DND-41 (cell line): ENCODE data around the gene PLEKHG2.

Experiments used
- ATAC-seq: fragments of 200-7000 bp; cut with Tn5 transposase; 3 replicates; pipeline ENCODE4 v1.9.1; 2021; ENCODE audit warnings: low read depth; ENCODE audit not compliant: insufficient read depth
- DNase-seq: peaks from one replicate; pipeline ENCODE4 v3.0.0-alpha.2; 2020
- H2AFZ ChIP-seq: 2 replicates; pipeline ENCODE4 v1.6.0; 2012; ENCODE audit warnings: low read depth, low read length
- H3K27ac ChIP-seq: 2 replicates; pipeline ENCODE4 v1.5.1; 2012; ENCODE audit warnings: low read length, inconsistent platforms
- H3K27me3 ChIP-seq: fragments of 200-600 bp; sonication (generic); 2 replicates; pipeline ENCODE4 v1.6.0; 2012; ENCODE audit warnings: low read length, mild to moderate bottlenecking, inconsistent platforms; ENCODE audit not compliant: insufficient read depth, poor library complexity
- H3K36me3 ChIP-seq: 2 replicates; pipeline ENCODE4 v1.5.1; 2012; ENCODE audit warnings: low read length, inconsistent platforms; ENCODE audit not compliant: insufficient read depth
- H3K4me1 ChIP-seq: 2 replicates; pipeline ENCODE4 v1.5.1; 2012; ENCODE audit warnings: mild to moderate bottlenecking, low read length; ENCODE audit not compliant: insufficient read depth
- H3K4me2 ChIP-seq: 2 replicates; pipeline ENCODE4 v1.6.0; 2012; ENCODE audit warnings: mild to moderate bottlenecking, moderate library complexity, low read length, inconsistent platforms; ENCODE audit not compliant: insufficient read depth
- H3K4me3 ChIP-seq, 2 experiments: fragments of 200-600 bp in 1 of 2; shearing (Covaris generic) in 1 of 2; 2 replicates each; pipeline ENCODE4 v1.5.1; 2012 to 2016; ENCODE audit warnings: inconsistent platforms in 2 of 2, low read length in 2 of 2, mild to moderate bottlenecking in 2 of 2, low read depth in 1 of 2, moderate library complexity in 1 of 2
- H3K79me2 ChIP-seq: 2 replicates; pipeline ENCODE4 v1.6.0; 2012; ENCODE audit warnings: low read length, inconsistent platforms; ENCODE audit not compliant: insufficient read depth
- H3K9ac ChIP-seq: 2 replicates; pipeline ENCODE4 v1.6.0; 2012; ENCODE audit warnings: low read depth, mild to moderate bottlenecking, inconsistent platforms, low read length, moderate library complexity
- H3K9me3 ChIP-seq: 2 replicates; pipeline ENCODE4 v1.5.1; 2012; ENCODE audit warnings: low read length, moderate library complexity, mild to moderate bottlenecking, inconsistent platforms; ENCODE audit not compliant: insufficient read depth, severe bottlenecking
- H4K20me1 ChIP-seq: 2 replicates; pipeline ENCODE4 v1.6.0; 2012; ENCODE audit warnings: low read length; ENCODE audit not compliant: insufficient read depth
- EZH2 ChIP-seq: IDR thresholded peaks from 3 replicates; pipeline ENCODE4 v1.6.1; 2012; ENCODE audit warnings: borderline replicate concordance, low read depth, mild to moderate bottlenecking, moderate library complexity, low read length, inconsistent platforms; ENCODE audit not compliant: severe bottlenecking
- TF ChIP-seq, protein P1 (sequence below): IDR thresholded peaks from 2 replicates; pipeline ENCODE4 v1.5.1; 2012; ENCODE audit warnings: borderline replicate concordance, low read length, moderate library complexity, mild to moderate bottlenecking; ENCODE audit not compliant: poor library complexity, severe bottlenecking; ENCODE audit errors: extremely low read depth

The PLEKHG2 gene

DNA sequence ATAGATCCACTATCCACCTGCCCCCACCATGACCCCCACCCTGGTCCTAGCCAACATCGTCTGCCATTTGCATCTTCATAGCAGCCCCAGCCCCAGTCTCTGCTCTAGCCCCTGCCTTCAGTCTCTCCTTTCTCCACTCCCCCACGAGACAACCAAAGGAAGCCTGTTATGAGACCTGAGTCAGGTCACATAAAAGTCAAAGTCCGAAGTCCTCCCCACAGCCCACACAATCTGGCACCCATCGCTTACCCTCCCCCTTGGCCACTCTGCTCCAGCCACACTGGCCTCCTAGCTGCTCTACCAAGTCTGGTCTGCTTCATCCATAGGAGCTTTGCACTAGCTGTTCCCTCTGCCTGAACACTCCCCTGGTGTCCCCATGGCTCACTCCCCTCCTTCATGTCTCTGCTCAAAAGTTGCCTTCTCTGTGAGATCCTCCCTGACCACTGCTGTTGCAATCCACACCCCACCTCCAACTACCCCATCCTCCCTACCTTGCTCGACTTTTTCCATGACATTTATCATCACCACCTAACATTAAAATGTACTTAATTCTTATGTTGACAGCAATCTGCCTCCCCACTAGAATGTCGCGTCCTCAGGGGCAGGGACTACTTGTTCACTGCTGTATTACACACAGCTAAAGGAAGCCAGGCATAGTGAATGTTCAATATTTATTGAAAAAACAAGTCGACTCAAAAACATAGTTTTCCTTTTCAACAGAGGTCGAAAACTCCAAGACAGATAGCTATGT, 1.2 kb upstream of the PLEKHG2 start:
- TF ChIP-seq EZH2, result no peak
- TF ChIP-seq, protein P1, sequence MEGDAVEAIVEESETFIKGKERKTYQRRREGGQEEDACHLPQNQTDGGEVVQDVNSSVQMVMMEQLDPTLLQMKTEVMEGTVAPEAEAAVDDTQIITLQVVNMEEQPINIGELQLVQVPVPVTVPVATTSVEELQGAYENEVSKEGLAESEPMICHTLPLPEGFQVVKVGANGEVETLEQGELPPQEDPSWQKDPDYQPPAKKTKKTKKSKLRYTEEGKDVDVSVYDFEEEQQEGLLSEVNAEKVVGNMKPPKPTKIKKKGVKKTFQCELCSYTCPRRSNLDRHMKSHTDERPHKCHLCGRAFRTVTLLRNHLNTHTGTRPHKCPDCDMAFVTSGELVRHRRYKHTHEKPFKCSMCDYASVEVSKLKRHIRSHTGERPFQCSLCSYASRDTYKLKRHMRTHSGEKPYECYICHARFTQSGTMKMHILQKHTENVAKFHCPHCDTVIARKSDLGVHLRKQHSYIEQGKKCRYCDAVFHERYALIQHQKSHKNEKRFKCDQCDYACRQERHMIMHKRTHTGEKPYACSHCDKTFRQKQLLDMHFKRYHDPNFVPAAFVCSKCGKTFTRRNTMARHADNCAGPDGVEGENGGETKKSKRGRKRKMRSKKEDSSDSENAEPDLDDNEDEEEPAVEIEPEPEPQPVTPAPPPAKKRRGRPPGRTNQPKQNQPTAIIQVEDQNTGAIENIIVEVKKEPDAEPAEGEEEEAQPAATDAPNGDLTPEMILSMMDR, result no peak
- Histone ChIP-seq H3K9me3 (no peaks in the 10 kb centered on the region), H4K20me1 (peaks cover 27% of the 10 kb centered on the region), H3K4me2 (peak overlapping the region; percentile 63), H3K9ac (peak overlapping the region; percentile 67), H3K79me2 (peaks cover 53% of the 10 kb centered on the region), H3K4me3 (peak overlapping the region in 1 of 2 experiments; percentile 57; a peak in 2 of 4 replicates), H3K27me3 (no peaks in the 10 kb centered on the region), H3K36me3 (peaks cover 33% of the 10 kb centered on the region), H2AFZ (no peak overlapping the region; the same call in 1 of the 2 replicates), H3K4me1 (peaks cover 72% of the 10 kb centered on the region), H3K27ac (peak overlapping the region; percentile 75)
- ATAC-seq, result no peak
- DNase-seq, result no peak

DNA sequence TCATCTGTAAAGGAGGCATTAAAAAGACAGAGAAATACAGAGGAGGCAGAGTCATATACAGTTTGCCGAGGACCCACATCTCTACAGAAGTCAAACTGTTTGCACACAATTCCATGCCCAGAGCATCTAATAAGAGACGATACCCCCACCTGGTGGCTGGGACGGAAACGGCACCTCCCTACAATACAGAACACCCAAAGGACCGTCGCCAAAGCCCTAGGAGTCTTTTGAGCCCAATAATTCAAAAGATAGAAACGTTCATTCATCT, 703 bp upstream of the PLEKHG2 start:
- peak overlapping the region; percentile 67 for H3K9ac ChIP-seq
- peak overlapping the region; percentile 75 for H3K27ac ChIP-seq
- H3K9me3 ChIP-seq, result no peaks in the 10 kb centered on the region
- H4K20me1 ChIP-seq, result peaks cover 30% of the 10 kb centered on the region
- peaks cover 70% of the 10 kb centered on the region for H3K4me1 ChIP-seq
- peaks cover 53% of the 10 kb centered on the region for H3K79me2 ChIP-seq
- H2AFZ ChIP-seq, result no peak overlapping the region; the same call in 1 of the 2 replicates
- H3K36me3 ChIP-seq, result peaks cover 38% of the 10 kb centered on the region
- H3K27me3 ChIP-seq, result no peaks in the 10 kb centered on the region
- peak overlapping the region in 1 of 2 experiments; percentile 57; a peak in 2 of 4 replicates for H3K4me3 ChIP-seq
- ATAC-seq (peak; percentile 50), DNase-seq (peak; percentile 90)
- H3K4me2 ChIP-seq, result peak overlapping the region; percentile 63
- no peak for TF ChIP-seq EZH2
- TF ChIP-seq, protein P1, result peak; percentile 99

- ATAC-seq, result no peak; the same call in 1 of the 3 replicates
Observed at GRCh38 chr19:39412867-39413271, 400 bp downstream of the PLEKHG2 start.

More at GRCh38 chr19:39412867-39413271, 400 bp downstream of the PLEKHG2 start:
- TF ChIP-seq, protein P1, result no peak
- no peak for TF ChIP-seq EZH2
- peak overlapping the region; percentile 88 for H3K9ac ChIP-seq
- DNase-seq, result no peak
- H3K4me1 ChIP-seq, result peaks cover 59% of the 10 kb centered on the region
- H4K20me1 ChIP-seq, result peaks cover 28% of the 10 kb centered on the region
- no peaks in the 10 kb centered on the region for H3K27me3 ChIP-seq
- H3K4me3 ChIP-seq, result peak overlapping the region; percentile 69 to 96
- no peaks in the 10 kb centered on the region for H3K9me3 ChIP-seq
- peak overlapping the region; percentile 66 for H3K4me2 ChIP-seq
- H3K27ac ChIP-seq, result peak overlapping the region; percentile 86
- peaks cover 42% of the 10 kb centered on the region for H3K36me3 ChIP-seq
- H3K79me2 ChIP-seq, result peaks cover 42% of the 10 kb centered on the region
- peak overlapping the region; percentile 53 for H2AFZ ChIP-seq
